Stimulated activated CD8-positive, alpha-beta memory T cell treated with anti-CD3 and anti-CD28 coated beads, Interleukin-7, amount 100 ng/mL, for 48 hours (primary cell): ENCODE measurements around the gene FXYD2.

ENCODE experiments used
- DNase-seq, 2 donors: peaks; one replicate each; pipeline ENCODE4 v3.0.0-alpha.2; 2020; ENCODE audit warnings: low read depth in 1 of 2; ENCODE audit errors: extremely low read depth in 1 of 2

The FXYD2 gene

DNA sequence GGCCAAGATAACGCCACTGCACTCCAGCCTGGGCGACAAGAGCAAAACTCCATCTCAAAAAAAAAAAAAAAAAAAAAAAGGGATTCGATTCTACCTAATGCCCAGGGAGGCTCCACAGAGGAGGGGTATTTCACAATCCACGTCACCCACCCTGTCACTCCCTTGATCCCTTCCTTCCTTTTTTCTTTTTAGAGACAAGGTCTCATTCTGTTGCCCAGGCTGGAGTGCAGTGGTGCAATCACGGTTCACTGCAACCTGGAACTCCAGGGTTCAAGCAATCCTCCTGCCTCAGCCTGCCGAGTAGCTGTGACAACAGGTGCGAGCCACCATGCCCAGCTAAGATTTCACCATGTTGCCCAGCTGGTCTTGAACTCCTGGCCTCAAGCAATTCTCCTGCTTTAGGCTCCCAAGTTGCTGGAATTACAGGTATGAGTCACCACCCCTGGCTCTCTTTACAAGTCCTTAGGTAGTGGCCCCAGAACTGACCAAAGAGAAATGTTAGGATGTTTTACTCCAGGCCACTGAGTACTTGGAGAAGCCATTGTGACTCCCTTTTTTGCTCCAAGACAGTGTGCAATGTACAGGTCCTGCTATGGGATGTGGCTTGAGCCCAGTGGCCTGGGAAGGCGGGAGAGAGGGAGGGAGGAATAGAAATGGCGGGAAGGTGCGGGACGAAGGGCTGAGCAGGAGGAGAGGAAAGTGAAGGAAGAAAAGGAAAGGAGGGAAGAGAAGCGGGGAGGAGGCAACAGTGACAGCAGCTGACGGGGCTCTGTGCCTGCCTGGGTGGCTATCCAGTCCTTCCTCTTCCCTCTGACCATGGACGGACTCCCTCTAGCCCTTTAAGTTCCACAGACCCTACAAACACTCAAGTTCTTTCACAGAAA is 11.8 kb upstream of the FXYD2 start:
- DNase-seq = no peak

DNA sequence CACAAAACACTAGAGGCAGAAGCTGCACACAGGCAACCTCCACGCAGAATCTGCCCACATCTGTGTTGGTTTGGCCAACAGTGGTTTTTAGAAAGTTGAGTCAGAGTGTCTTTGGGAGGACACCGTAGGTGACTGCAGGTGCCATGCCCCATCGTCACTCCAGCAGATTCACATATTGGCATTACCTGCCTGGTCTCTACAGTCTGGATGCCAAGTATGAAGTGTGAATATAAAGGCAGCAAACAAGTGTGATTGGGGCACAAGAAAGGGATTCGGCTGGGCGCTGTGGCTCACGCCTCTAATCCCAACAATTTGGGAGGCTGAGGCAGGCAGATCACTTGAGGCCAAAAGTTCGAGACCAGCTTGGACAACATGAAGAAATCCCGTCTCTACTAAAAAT is 11.0 kb upstream of the FXYD2 start:
- DNase-seq = no peak

- no peak for DNase-seq
These were observed 10.4 kb upstream of the FXYD2 start for GRCh38 chr11:117834838-117835443.

DNA sequence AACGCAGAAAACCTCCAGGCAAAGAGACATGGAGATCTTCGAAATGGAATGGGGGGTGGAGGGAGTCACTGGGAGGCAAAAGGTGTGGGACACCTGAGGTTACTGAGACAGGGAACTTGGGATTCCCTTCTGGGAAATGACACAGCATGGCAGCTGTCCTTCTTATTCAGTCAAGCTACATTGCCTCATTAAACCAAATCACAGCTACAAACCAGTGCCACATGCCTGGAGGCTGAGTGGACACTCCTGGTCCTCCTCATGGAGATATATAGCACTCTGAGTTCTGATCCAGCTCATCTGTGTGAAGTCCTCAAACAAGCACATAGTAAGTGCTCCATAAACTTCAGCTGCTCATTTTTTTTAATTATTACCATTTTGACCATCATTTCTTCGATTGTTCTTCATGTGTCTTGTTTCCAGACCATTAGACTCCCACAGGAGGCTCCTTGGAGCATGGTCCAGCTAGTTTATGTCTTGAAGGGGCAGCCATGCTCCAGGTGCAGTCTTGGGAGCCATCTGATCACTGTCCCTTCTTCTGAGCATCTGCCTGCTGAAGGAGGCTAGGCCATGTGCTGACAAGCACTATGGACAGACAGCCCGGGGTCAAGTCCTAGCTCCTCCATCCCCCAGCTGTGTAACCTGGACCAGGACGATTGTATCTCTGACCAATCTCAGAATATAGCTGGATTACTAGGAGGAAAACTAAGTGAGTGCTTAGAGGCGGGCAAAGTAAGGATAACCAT is 9.7 kb upstream of the FXYD2 start:
- DNase-seq = no peak

DNA sequence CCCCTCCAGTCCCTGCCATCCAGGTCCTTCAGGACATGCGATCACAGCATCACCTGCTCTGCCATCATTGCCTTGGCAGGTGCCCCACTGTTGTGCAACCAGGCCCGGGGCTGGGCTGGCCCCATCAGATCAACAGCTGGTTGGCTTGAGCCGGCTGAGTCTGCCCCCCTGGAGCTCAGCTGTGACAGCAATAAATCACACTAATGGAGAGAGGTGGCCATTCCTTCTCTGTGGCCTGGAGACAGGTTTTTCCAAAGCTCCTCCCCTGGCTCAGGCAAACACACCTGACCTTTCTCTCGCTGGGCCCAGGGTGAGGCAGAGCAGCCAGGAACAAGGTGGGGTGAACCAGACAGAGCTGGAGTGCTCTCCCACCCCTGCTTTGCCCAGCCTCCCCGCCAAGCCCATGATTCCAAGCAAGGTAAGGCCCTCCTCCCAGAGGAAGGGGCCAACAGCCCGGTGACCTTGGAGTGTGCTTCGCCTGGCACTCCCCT is 8.9 kb upstream of the FXYD2 start:
- DNase-seq = no peak

DNA sequence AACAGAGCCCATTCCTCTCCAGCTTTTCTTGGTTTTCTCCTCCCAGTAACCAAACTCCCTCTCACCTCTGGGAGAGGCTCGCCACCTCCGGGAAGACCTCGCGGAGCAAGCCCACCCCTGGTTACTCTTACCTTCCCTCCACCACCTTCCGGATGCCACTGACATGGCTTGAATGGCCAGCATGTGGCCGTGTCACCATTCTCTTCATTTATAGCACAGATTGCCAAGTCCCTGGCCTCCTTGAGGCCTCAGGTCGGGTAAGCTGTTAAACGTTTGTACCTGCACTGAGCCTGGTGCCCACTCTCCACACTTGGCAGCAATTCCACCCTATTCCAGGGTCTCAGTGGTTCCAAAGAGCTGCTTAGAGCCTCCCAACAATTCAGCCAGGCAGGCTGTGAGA is 8.0 kb upstream of the FXYD2 start:
- no peak for DNase-seq

DNA sequence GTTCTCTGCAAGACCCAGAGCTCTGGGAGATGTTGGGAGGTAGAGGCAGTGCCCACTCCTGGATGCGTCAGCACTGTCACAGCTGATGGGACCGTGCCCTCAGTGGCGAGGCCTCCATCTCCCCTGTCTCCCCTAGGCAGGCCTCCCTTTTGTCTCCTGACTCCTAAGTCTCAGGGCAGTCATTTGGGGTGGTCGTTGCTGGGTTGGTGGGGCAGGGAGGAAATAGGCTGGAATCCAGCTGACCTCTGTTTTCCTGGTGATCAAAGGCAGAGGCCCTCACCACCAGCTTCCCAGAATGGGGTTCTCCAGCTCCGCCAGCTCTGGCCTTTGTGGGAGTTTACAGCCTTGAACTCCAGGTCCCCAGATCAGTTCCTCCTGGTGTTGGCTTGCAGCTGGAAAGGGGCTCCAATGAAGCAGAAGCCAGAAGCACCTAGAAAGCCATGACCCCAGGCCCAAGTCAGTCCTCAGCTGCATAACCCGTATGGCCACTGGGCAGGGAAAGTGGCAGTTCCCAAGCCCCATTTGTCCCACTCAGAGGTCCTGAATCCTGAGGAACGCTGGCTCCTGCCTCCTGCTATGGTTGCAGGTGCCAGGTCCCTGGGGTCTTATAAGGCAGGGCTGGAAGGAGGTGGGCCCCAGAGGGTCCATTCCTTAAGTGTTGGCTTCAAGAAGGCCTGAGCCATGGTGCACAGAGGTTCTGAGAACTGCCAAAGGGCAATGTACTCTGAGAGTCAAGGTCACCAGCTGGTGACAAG is 7.3 kb upstream of the FXYD2 start:
- no peak for DNase-seq

- DNase-seq = no peak
These were observed 6.3 kb upstream of the FXYD2 start for GRCh38 chr11:117830674-117831351.

DNA sequence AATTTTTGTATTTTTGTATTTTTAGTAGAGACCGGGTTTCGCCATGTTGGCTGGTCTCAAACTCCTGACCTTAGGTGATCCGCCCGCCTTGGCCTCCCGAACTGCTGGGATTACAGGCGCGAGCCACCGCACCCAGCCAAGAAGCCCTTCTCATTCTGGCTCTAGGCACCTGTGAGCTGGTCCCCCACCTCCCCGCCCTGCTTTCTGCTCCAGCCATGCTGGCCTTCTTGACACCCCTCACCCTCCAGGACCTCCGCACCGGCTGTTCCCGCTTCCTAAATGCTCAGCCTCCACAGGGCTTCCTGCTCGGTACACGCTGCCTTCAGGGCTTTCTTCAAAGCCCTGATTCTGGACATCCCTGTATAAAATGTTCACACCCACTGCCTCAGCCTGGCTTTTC is 5.5 kb upstream of the FXYD2 start:
- no peak for DNase-seq

DNA sequence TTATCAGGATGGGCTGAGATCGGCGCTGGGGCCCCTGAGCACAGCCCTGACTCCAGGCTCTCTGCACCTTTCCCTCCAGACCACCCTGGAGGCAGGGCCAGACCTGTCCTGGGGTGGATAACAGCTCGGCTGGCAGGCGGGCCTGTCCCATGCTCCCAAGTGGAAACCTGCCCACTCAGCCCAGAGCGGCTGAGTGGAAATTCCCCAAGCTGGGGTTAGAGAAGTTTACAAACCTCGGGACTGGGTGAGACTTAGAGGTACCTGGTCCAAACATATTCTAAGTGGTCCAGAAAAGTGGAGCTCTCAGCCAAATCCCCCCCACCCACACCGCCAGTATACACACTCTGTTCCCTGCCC is 4.8 kb upstream of the FXYD2 start:
- no peak for DNase-seq

GRCh38 chr11:117828611-117829368 is 4.2 kb upstream of the FXYD2 start:
- peak; percentile 83 to 90 for DNase-seq

DNA sequence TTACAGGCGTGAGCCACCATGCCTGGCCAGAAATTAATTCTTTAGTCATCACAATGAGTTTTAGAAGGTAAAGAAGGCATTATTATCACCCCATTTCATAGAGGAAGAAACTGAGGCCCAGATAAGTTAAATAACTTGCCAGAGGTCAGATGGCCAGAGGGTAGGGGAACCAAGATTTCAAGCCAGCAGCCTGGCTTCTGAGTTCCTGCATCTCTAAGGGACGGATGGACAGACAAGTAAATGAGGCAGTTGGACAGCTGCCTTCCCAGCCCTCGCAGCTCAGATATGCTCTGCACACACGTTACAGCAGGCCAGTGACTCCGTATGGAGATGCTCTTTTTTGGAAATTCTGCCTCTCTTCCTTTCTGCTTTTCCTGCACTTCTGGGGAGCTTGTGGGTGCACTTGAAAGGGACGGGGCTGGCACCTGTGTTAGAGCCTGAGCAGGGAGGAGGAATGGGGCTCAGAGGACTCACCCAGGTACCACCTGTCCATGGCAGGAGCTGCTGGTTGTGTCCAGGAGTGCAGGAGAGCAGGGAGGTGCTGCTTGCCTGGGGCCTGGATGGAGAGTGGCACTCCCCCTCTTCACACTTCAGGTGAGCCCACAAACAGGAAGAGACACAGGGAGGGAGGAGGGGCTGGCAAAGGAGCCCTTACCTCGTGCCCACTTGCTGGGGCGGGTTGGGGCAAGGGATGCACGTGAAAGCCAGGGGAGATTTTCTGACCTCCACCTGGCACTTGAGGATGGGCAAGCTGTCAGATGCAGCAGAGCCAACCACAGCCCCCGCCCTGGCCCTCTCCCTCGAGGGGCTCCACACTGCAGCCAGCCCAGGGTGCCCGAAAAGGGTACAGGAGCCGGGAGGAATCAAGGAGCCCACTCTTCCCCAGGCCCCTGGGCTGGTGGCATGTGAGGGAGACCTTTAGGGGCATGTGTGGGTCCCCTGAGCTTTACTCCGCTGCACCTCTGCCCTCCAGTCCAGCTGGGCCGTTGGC is 3.3 kb upstream of the FXYD2 start:
- no peak for DNase-seq

- DNase-seq = no peak
These were observed 2.3 kb upstream of the FXYD2 start for GRCh38 chr11:117826832-117827231.

- no peak for DNase-seq
These were observed 1.6 kb upstream of the FXYD2 start for GRCh38 chr11:117826190-117826570.

DNA sequence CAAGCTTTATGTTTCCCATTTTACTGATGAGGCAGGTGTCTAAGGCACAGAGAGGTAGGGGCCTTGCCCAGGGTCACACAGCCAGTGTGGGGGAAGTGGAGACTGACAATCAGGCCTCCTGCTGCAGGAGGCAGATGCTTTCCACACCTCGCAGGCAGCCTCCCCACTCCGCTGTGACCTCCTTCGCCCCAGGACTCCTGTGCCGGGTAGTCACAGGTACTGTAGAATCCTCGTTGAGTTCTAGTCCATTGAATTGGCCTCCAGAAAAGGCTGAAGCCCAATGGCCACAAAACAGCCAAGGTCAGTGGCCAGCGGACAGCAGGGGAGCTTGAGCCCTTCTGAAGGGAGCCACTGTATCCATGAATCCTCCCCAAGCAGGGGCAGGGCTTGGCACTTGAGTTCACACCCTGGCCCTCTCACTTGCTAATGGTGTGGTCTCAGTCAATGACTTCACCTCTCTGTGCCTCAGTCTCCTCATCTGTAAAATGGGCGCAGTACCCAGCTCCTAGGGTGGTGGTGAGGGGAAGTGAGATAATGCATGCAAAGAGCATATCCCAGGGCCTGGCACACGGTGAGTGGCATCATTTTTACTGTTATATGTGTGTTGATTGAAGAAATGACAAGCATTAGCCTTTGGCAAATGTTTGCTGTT is 1.1 kb upstream of the FXYD2 start:
- DNase-seq = no peak

- DNase-seq = no peak
These were observed 561 bp downstream of the FXYD2 start for GRCh38 chr11:117823946-117824420.

DNA sequence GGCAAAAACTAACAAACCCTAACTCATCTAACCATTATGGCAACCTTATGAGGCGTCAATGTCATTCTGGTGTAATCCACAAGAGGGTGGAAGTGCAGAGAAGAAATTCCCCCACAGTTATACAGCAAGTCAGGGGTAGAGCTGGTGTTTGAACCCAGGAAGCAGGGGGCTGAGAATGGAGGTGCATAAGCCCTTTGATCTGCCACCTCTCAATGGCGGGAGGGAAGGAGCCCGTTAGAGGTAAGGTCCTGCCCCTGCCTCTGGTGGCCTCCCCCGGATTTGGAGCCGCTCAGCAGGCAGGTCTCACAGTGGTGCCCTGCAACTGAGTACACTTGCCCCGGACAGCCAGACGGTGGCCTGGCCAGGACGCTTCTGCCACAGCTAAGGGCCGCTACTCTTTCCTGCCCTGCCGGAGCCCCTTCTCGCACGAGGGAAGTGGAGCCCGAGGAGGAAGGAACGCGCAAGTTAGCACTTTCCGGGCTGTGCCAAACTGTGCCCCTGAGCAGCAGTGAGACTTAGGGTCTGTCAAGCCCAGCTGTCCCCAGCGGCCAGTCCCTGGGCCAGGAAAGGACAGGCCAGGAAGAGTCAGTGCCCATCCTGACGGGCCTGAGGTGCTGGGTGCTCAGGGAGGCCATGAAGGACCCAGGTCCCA is 1.1 kb downstream of the FXYD2 start:
- DNase-seq = no peak
